Stimulated activated CD8-positive, alpha-beta memory T cell treated with anti-CD3 and anti-CD28 coated beads, Interleukin-12 subunit alpha, Interleukin-12 subunit beta, amount 100 ng/mL, for 1 hour (primary cell): ENCODE measurements around the gene CACNA1E.
"Not testable (repeated sequence)": the region's sequence is repeated elsewhere in the genome, so short reads cannot be mapped to it uniquely, and the experiment has no call there.

Experiments used
- DNase-seq: peaks from one replicate; pipeline ENCODE4 v3.0.0-alpha.2; 2020; ENCODE audit warnings: low read depth

The CACNA1E gene

GRCh38 chr1:181816608-181817007 lies 333.3 kb downstream of the CACNA1E start:
- no peak for DNase-seq

GRCh38 chr1:181817091-181817490 lies 333.8 kb downstream of the CACNA1E start:
- no peak for DNase-seq

- no peak for DNase-seq
Measured at GRCh38 chr1:181818459-181818858, 335.1 kb downstream of the CACNA1E start.

- no peak for DNase-seq
Measured at GRCh38 chr1:181818943-181819342, 335.6 kb downstream of the CACNA1E start.

- DNase-seq: no peak
Measured at GRCh38 chr1:181821701-181822100, 338.4 kb downstream of the CACNA1E start.

- DNase-seq: not testable (repeated sequence)
Measured at GRCh38 chr1:181832173-181832880, 349.0 kb downstream of the CACNA1E start.

GRCh38 chr1:181846001-181846645 lies 362.8 kb downstream of the CACNA1E start:
- no peak for DNase-seq

- DNase-seq: no peak
Measured at GRCh38 chr1:181846681-181847080, 363.4 kb downstream of the CACNA1E start.

GRCh38 chr1:181849071-181849470 lies 365.8 kb downstream of the CACNA1E start:
- DNase-seq: no peak

GRCh38 chr1:181854212-181854611 lies 370.9 kb downstream of the CACNA1E start:
- not testable (repeated sequence) for DNase-seq

- DNase-seq: no peak
Measured at GRCh38 chr1:181855380-181855779, 372.1 kb downstream of the CACNA1E start.
